ENCODE results near the gene ZBTB20.

Gene ZBTB20

GRCh38 chr3:114619771-114620170, 527.3 kb downstream of the ZBTB20 start:
- DNase-seq, result no peak

DNA sequence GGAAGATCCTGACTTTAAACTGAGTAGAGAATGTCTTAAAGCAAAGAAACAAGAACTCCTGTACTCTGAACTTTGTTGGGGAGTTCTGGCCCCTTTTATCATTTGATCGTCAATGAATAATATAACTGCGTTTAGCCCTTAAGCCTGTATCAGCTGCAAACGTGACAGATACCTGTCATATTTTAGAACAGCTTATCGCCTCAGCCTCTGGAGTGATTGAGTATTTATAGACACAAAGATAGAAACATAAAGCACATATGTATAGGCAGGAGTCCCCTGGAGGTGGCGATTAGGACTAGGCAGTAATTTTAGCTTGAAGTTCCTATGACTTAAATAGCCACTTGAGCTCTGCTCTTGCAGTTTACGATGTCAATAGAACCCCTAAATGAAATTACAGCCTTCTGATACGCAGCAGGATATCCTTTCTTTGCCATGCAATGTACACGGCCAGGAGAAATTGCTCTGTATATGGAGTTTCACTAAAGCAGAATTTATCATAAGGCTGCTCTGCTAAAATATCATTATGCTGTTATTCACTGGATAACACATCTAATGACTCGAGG, 531.5 kb downstream of the ZBTB20 start:
- no peak for DNase-seq

DNA sequence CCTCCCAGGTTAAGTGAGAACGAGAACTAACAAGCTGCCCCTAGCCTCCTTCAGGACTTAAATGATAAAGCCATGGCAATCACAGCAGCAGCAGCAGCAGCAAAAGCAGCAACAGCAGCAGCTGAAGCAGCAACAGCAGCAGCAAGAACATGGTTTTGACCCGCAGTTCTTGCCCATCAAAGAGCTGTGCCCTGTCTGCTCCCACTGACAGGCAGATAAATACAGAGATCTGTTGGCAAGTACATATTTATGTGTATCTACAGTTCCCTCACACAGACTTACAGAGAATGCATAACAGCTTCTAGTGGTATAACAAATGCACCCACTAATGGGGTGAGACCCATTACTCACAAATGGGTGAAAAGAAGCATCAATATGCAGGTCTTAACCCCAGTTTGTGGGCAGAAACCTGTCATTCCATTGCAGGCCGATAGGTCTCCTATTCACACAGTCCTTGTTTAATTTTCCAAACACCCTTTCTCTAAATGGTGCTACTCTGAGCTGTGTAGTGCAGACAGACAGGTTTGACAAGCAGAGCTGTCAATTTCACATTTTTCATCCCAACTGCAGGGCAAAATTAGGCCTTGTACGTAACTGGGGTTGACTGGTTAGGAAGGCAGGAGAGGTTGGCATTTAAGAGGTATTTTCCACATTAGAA, 537.0 kb downstream of the ZBTB20 start:
- DNase-seq, result no peak

GRCh38 chr3:114608293-114608692, 538.8 kb downstream of the ZBTB20 start:
- no peak for DNase-seq

- DNase-seq, result no peak
Measured at GRCh38 chr3:114606336-114606735, 540.8 kb downstream of the ZBTB20 start.

GRCh38 chr3:114600571-114600970, 546.5 kb downstream of the ZBTB20 start:
- DNase-seq, result no peak

GRCh38 chr3:114597871-114598270, 549.2 kb downstream of the ZBTB20 start:
- no peak for DNase-seq

DNA sequence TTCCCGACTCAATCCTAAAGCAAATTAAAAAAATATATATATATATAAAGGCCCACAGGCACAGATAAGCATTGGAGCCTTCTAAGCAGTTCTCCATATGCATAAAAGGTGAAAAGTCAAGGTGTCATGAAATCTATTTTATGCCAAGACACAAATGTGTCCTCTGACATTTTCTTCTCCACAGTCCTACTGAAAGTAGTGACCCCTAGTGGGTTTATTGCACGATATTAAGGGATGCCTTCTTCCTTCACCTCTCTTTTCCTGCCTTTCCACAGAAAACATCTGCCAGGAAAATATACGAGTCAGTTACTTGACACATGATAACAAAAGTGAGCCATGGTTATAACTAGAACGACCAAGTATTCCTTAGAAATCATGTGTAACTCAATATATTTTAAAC, 550.1 kb downstream of the ZBTB20 start:
- DNase-seq, result no peak

- DNase-seq, result no peak
Measured at GRCh38 chr3:114596147-114596546, 550.9 kb downstream of the ZBTB20 start.

GRCh38 chr3:114595522-114596028, 551.5 kb downstream of the ZBTB20 start:
- no peak for DNase-seq

- DNase-seq, result no peak
Measured at GRCh38 chr3:114590309-114591047, 556.6 kb downstream of the ZBTB20 start.

- no peak for DNase-seq
Measured at GRCh38 chr3:114587986-114588385, 559.1 kb downstream of the ZBTB20 start.

GRCh38 chr3:114586119-114586518, 561.0 kb downstream of the ZBTB20 start:
- no peak for DNase-seq

- no peak for DNase-seq
Measured at GRCh38 chr3:114585687-114586086, 561.4 kb downstream of the ZBTB20 start.

GRCh38 chr3:114584734-114585371, 562.2 kb downstream of the ZBTB20 start:
- DNase-seq, result no peak

DNA sequence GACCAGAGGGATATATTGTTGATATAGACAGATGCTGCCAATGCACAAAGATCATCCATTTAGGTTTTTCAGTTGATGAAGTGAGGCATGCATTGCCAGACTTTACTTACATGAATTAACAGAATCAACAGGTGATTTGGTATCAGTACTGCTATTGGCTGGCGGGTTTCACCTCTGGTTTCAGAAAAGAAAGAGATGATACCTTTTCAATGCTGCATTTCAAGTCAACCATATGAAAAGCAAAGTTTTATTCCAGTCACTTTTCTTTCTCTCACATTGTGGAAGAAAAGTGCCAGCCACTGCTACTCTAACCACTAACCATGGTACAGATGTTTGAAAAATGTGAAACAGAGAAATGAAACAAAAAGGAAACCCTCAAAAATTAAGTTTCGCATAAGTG, 564.2 kb downstream of the ZBTB20 start:
- DNase-seq, result no peak

- DNase-seq, result no peak
Measured at GRCh38 chr3:114572364-114573062, 574.6 kb downstream of the ZBTB20 start.

GRCh38 chr3:114571363-114571762, 575.7 kb downstream of the ZBTB20 start:
- DNase-seq, result no peak

- DNase-seq, result no peak
Measured at GRCh38 chr3:114569186-114569585, 577.9 kb downstream of the ZBTB20 start.

DNA sequence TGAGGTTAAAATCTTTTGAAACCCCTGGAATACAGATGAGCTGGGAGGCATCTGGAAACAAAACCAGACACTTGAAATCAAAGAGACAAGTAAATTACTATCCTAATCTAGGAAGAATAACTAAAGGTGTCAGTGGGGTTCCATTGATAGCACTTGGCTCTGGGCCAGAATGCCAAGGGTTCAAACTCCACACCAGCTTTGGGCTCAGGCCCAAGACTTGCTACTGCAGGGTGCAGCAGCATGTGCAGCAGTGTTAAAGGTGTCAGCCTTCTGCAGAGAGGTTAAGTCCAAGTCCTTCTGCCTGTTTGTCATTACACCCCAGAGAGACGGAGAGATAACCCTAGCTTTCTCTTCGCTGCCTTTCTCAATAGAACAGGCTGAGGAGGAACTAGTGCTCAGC, 579.3 kb downstream of the ZBTB20 start:
- no peak for DNase-seq

DNA sequence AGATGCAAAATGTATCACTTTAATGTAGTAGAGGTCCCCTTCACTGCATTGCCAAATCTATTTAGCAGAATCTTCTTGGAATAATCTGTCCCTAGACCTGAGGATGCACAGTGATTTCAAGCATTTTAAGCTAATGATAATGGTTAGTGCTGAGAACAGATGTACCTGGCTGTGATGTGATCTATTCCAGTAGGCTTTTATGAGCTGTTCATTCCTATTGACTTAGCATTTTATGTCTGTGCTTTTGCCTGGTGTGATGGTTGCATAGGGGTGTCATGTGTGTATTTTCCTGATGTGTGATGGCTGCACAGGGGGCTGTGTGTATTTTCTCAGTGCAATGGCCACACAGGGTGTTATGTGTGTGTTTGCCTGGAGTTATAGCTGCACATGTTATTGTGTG, 580.3 kb downstream of the ZBTB20 start:
- DNase-seq, result no peak

- DNase-seq, result no peak
Measured at GRCh38 chr3:114566162-114566755, 580.8 kb downstream of the ZBTB20 start.

DNA sequence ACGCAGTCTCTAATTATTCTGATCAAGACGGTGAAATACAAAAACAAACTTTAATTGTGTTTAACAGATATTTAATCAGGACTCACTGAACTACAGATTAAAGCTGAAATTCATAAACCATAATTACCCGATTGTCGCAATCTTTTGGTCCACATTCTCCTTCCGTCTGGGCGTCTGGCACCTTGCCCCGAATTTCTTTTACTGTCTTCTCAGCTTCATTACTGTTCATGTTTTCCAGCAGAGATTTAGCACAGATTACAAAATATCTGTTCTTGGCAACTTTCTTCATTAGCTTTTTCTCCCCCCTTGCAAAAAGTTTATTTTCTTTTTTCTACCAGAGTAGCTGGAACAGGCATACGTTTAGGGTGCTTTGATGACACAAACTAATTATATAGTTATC, 581.9 kb downstream of the ZBTB20 start:
- no peak for DNase-seq
